ENCODE data around the gene ZNF747. TPM values are rescaled to one million over a fixed set of nuclear protein-coding genes. Genes with fewer than 3 reads are reported as not detected.
A peak's percentile ranks its signal among the peaks of the same experiment; 100 is the strongest.

Gene ZNF747
- total RNA-seq, 1 experiment from 2014 or later: 14.5 TPM

DNA sequence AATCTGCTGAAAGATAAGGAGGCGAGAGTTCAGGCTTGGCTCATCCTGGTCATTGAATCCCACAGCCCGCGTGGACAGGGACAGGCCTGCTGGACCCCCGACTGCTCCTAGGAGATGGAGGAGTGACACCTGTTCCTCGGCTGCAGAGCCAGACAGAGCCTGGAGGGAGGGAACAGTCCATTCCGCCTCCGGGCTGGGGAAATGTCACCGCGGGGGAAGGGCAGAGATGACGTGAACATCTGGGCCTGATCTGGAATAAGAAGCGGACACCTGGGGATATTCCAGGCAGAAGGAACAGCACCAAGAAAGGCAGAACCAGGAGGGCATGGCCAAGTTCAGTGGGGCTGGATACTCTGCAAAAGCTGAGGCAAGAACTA lies 1.5 kb downstream of the ZNF747 start:
- POLR2A ChIA-PET (ENCODE audit: unreplicated experiment): interaction anchor here (0.6 kb wide), 2 partner anchors 55 to 101 kb away, joined by 3 to 7 read pairs; no protein-coding TSS in a partner anchor

DNA sequence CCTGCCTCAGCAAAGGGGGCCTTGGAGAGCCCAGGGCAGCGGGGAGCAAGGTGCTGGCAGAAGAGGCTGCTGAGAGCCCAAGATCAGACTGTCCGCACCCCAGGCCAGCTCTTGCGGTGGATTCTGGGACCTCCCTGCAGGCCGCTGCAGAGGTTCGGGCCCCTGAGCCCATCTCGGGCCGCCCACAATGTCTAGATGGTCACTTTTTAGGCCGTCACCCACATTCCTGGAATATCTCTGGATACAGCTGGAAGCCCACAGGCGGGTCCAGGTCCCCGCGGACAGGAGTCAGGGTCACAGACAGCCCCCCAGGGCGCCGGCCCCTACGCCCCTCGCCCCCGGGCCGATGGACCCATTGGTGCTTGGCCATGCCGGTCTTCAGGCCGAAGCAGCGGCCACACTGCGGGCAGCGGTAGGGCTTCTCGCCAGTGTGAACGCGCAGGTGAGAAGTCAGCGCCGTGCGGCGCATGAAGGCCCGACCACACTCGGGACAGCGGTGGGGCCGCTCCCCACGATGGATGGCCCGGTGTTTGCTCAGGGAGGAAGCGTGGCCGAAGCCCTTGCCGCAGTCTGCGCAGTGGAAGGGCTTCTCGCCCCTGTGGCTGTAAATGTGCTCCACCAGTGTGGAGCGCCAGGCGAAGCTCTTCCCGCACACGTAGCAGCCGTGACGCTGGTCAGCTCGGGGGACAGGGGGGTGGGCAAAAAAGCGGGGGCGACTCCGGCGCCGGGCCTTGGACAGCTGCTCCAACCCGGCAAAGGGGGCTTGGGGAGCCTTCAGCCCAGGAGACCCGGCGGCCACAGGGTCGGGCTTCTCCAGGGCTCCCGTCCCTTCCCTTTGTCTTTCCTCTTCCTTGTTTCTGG lies 2.1 kb downstream of the ZNF747 start:
- POLR2A ChIA-PET (ENCODE audit: unreplicated experiment): interaction anchor here (0.6 kb wide), 2 partner anchors 56 to 101 kb away, joined by 3 to 12 read pairs; no protein-coding TSS in a partner anchor
- BruUV-seq (replicated peaks): no TSS peak
- DNase-seq: no peak

More for the DNA sequence above, 1.5 kb downstream of the ZNF747 start:
- H4K20me1 ChIP-seq (ENCODE audit: insufficient read depth): no peaks in the 10 kb centered on the region
- DNase-seq: no peak
- CTCF ChIA-PET: interaction anchor here (3.1 kb wide), 1 partner anchor 25 kb away, joined by 25 read pairs; the partner anchor contains the start of gene ZNF764
- intact Hi-C loops (cut with micrococcal nuclease; ENCODE audit: unreplicated experiment): no loop called here
- 0 out of 2 replicates have a peak, but pooled peaks cover 13% of the 10 kb centered on the region for H3K36me3 ChIP-seq (ENCODE audit: low read depth)
- no peaks in the 10 kb centered on the region for H3K9me3 ChIP-seq (ENCODE audit: insufficient read depth, low read depth)
- H3K4me2 ChIP-seq: peak overlapping the region; percentile 90
- peaks cover 39% of the 10 kb centered on the region for H3K4me1 ChIP-seq (replicated peaks; ENCODE audit: insufficient read depth)
- peaks cover 53% of the 10 kb centered on the region for H3K79me2 ChIP-seq (ENCODE audit: low read depth)
- no peaks in the 10 kb centered on the region for H3K9me2 ChIP-seq (ENCODE audit: insufficient read depth)
- BruUV-seq (replicated peaks): no TSS peak
- peak overlapping the region; percentile 73; the same call in 1 of the 2 replicates for H3K4me3 ChIP-seq
- H3F3A ChIP-seq (ENCODE audit: insufficient read depth, low read depth): peaks cover 30% of the 10 kb centered on the region
- no peak overlapping the region for H2AFZ ChIP-seq
- H3K27ac ChIP-seq: no peak overlapping the region
- no peak for TF ChIP-seq EZH2 (IDR thresholded peaks at IDR 0.05; ENCODE audit: low read depth)
- TF ChIP-seq, protein P1, sequence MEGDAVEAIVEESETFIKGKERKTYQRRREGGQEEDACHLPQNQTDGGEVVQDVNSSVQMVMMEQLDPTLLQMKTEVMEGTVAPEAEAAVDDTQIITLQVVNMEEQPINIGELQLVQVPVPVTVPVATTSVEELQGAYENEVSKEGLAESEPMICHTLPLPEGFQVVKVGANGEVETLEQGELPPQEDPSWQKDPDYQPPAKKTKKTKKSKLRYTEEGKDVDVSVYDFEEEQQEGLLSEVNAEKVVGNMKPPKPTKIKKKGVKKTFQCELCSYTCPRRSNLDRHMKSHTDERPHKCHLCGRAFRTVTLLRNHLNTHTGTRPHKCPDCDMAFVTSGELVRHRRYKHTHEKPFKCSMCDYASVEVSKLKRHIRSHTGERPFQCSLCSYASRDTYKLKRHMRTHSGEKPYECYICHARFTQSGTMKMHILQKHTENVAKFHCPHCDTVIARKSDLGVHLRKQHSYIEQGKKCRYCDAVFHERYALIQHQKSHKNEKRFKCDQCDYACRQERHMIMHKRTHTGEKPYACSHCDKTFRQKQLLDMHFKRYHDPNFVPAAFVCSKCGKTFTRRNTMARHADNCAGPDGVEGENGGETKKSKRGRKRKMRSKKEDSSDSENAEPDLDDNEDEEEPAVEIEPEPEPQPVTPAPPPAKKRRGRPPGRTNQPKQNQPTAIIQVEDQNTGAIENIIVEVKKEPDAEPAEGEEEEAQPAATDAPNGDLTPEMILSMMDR (conservative IDR thresholded peaks at IDR 0.05): no peak
- no peaks in the 10 kb centered on the region for H3K27me3 ChIP-seq (ENCODE audit: insufficient read depth, low read depth)

More for the DNA sequence above, 2.1 kb downstream of the ZNF747 start:
- intact Hi-C loops (cut with micrococcal nuclease; ENCODE audit: unreplicated experiment): no loop called here
- Histone ChIP-seq H3K9me2 (ENCODE audit: insufficient read depth) (no peaks in the 10 kb centered on the region), H2AFZ (no peak overlapping the region), H3K36me3 (ENCODE audit: low read depth) (0 out of 2 replicates have a peak, but pooled peaks cover 13% of the 10 kb centered on the region), H3K4me1 (replicated peaks; ENCODE audit: insufficient read depth) (peaks cover 43% of the 10 kb centered on the region), H3K79me2 (ENCODE audit: low read depth) (peaks cover 53% of the 10 kb centered on the region), H3K9me3 (ENCODE audit: insufficient read depth, low read depth) (no peaks in the 10 kb centered on the region), H3K4me2 (no peak overlapping the region), H3F3A (ENCODE audit: insufficient read depth, low read depth) (peaks cover 36% of the 10 kb centered on the region), H3K27me3 (ENCODE audit: insufficient read depth, low read depth) (no peaks in the 10 kb centered on the region), H3K4me3 (no peak overlapping the region), H4K20me1 (ENCODE audit: insufficient read depth) (no peaks in the 10 kb centered on the region), H3K27ac (no peak overlapping the region)
- CTCF ChIA-PET: interaction anchor here (0.7 kb wide), 1 partner anchor 76 kb away, joined by 3 read pairs; no protein-coding TSS in a partner anchor
- TF ChIP-seq, protein P1 (conservative IDR thresholded peaks at IDR 0.05): no peak
- TF ChIP-seq EZH2 (IDR thresholded peaks at IDR 0.05; ENCODE audit: low read depth): no peak

All from PC-9 (cell line).